Cardiac muscle cell (in vitro differentiated cells and primary cell): Measurements from ENCODE around the gene RGR. TPM values are rescaled to one million over a fixed set of nuclear protein-coding genes. Genes with fewer than 3 reads are reported as not detected.
A peak's percentile ranks its signal among the peaks of the same experiment; 100 is the strongest.

Source experiments
- DNase-seq, 2 donors: peaks; one replicate each; pipeline versions ENCODE4 v3.0.0 to v3.0.0-alpha.2; 2010 to 2017; ENCODE audit warnings: low read depth in 1 of 2, low spot score in 1 of 2
- H3K27ac ChIP-seq: fragments of 200-600 bp; sonication (generic); 2 replicates; pipeline ENCODE4 v1.5.1; 2016
- H3K27me3 ChIP-seq: fragments of 200-600 bp; sonication (generic); 2 replicates; pipeline ENCODE4 v1.6.0; 2016; ENCODE audit warnings: control low read depth
- H3K36me3 ChIP-seq: fragments of 200-600 bp; sonication (generic); 2 replicates; pipeline ENCODE4 v1.5.1; 2016; ENCODE audit warnings: control low read depth
- H3K4me1 ChIP-seq: fragments of 200-600 bp; sonication (generic); 2 replicates; pipeline ENCODE4 v1.8.1; 2017; ENCODE audit warnings: low read depth, mild to moderate bottlenecking, mixed run types
- H3K4me3 ChIP-seq: fragments of 200-600 bp; sonication (generic); 2 replicates; pipeline ENCODE4 v1.5.1; 2016; ENCODE audit warnings: mild to moderate bottlenecking
- H3K9me3 ChIP-seq: fragments of 200-600 bp; sonication (generic); 2 replicates; pipeline ENCODE4 v1.5.1; 2017; ENCODE audit warnings: low read depth, mild to moderate bottlenecking, control low read depth
- polyA plus RNA-seq: library from polyadenylated mRNA; unstranded; fragments of >200 nt; fragmentation: Nextera tagmentation; extraction: Ambion mirVana; gene quantifications from 2 replicates; pipeline ENCODE4 v1.2.1, GENCODE V29; 2016
- total RNA-seq: library from RNA; depleted of rRNA; stranded (reverse); fragments of >200 nt; gene quantifications from 2 replicates; pipeline ENCODE4 v1.2.3, GENCODE V29; 2016
- TF ChIP-seq, protein P1 (sequence below): IDR thresholded peaks from 2 replicates; pipeline ENCODE4 v1.5.1; 2012; ENCODE audit warnings: low read depth, mild to moderate bottlenecking, low read length

RGR gene
- total and polyA plus RNA-seq, 2 experiments from 2014 or later: not detected

GRCh38 chr10:84288151-84288550, 43.3 kb downstream of the RGR start:
- no peaks in the 10 kb centered on the region for H3K9me3 ChIP-seq
- H3K4me1 ChIP-seq: no peaks in the 10 kb centered on the region
- TF ChIP-seq, protein P1, sequence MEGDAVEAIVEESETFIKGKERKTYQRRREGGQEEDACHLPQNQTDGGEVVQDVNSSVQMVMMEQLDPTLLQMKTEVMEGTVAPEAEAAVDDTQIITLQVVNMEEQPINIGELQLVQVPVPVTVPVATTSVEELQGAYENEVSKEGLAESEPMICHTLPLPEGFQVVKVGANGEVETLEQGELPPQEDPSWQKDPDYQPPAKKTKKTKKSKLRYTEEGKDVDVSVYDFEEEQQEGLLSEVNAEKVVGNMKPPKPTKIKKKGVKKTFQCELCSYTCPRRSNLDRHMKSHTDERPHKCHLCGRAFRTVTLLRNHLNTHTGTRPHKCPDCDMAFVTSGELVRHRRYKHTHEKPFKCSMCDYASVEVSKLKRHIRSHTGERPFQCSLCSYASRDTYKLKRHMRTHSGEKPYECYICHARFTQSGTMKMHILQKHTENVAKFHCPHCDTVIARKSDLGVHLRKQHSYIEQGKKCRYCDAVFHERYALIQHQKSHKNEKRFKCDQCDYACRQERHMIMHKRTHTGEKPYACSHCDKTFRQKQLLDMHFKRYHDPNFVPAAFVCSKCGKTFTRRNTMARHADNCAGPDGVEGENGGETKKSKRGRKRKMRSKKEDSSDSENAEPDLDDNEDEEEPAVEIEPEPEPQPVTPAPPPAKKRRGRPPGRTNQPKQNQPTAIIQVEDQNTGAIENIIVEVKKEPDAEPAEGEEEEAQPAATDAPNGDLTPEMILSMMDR: no peak
- H3K36me3 ChIP-seq: no peaks in the 10 kb centered on the region
- H3K4me3 ChIP-seq: no peak overlapping the region
- H3K27me3 ChIP-seq: no peaks in the 10 kb centered on the region
- DNase-seq: no peak
- no peak overlapping the region for H3K27ac ChIP-seq

- no peaks in the 10 kb centered on the region for H3K27me3 ChIP-seq
- H3K4me1 ChIP-seq: no peaks in the 10 kb centered on the region
- TF ChIP-seq, protein P1: no peak
- no peaks in the 10 kb centered on the region for H3K9me3 ChIP-seq
- no peak overlapping the region for H3K4me3 ChIP-seq
- no peak overlapping the region for H3K27ac ChIP-seq
- no peak for DNase-seq
- H3K36me3 ChIP-seq: no peaks in the 10 kb centered on the region
Observed at GRCh38 chr10:84289521-84290200, 44.8 kb downstream of the RGR start.

DNA sequence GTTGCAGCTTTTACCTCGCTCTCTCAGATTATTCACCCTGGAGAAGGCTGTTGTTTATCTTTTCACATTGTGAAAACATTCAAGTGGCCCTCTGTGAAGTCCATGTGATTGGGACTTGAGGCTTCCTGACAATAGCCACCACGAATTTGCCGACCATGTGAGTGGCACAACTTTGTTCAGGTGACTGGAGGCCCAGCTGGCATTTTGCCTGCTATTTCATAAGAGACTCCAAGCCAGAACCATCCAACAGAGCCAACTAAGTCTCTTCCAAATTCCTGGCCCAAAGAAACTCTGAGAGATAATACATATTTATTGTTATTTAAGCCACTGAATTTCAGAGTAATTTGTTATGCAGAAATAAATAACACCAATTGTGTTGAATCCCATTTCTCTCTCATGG, 45.4 kb downstream of the RGR start:
- DNase-seq: no peak
- Histone ChIP-seq H3K27ac (no peak overlapping the region), H3K4me3 (no peak overlapping the region), H3K4me1 (no peaks in the 10 kb centered on the region), H3K9me3 (no peaks in the 10 kb centered on the region), H3K36me3 (no peaks in the 10 kb centered on the region), H3K27me3 (no peaks in the 10 kb centered on the region)
- TF ChIP-seq, protein P1: no peak

DNA sequence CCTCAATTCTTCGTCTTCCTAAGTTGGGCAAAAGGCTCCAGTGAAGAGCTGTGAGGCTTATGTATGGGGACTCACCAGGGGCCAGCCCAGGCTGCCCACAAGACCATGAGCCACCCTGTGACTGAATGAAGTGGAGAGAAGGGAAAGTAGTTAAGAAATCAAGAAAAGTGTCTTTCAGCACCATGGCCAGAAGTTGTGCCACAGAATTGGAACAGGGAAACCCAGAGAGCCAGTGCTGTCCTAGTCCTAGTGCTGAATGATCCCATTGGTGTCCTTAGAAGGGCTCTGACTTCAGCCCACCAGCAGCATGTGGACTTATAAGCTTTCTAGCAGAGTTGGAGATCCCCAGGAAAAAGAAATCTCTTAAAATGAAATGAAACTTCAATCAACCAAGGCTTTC, 46.5 kb downstream of the RGR start:
- TF ChIP-seq, protein P1: no peak
- H3K27ac ChIP-seq: no peak overlapping the region
- no peaks in the 10 kb centered on the region for H3K36me3 ChIP-seq

DNA sequence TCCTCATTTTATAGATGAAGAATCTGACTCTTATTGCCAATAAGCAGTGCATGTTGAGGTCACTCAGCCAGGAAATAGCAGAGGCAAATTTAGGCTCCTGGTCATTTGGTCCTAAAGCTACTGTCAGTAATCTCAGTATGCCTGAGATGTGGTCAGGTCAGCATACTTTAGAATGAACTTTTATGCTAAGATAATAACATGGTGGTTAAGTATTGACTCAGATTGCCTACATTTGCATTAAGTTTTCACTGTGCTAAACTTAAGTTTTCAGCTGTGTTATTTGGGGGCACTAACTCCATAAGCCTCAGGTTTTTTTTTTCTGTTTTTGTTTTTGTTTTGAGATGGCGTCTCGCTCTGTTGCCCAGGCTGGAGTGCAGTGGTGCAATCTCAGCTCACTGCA, 47.6 kb downstream of the RGR start:
- no peaks in the 10 kb centered on the region for H3K36me3 ChIP-seq
- H3K27ac ChIP-seq: no peak overlapping the region
- no peak for DNase-seq
- no peaks in the 10 kb centered on the region for H3K9me3 ChIP-seq
- H3K4me1 ChIP-seq: no peaks in the 10 kb centered on the region
- TF ChIP-seq, protein P1: no peak
- H3K27me3 ChIP-seq: no peaks in the 10 kb centered on the region
- no peak overlapping the region for H3K4me3 ChIP-seq

More for the DNA sequence above, 46.5 kb downstream of the RGR start:
- no peaks in the 10 kb centered on the region for H3K4me1 ChIP-seq
- H3K4me3 ChIP-seq: no peak overlapping the region
- no peaks in the 10 kb centered on the region for H3K27me3 ChIP-seq
- peak; percentile 73 to 88 for DNase-seq
- H3K9me3 ChIP-seq: no peaks in the 10 kb centered on the region
